Upper lobe of left lung (tissue), 6 donors: ENCODE data around the gene PLA2G2C. TPM values are rescaled to one million over a fixed set of nuclear protein-coding genes. Genes with fewer than 3 reads are reported as not detected.

Source experiments
- ATAC-seq, 2 donors: fragments of 200-7000 bp; cut with Tn5 transposase; one replicate each; pipeline ENCODE4 v1.9.1; 2022; ENCODE audit warnings: mild to moderate bottlenecking in 2 of 2, moderate library complexity in 2 of 2; ENCODE audit not compliant: low FRiP score in 2 of 2
- DNase-seq, 2 donors: peaks; one replicate each; pipeline ENCODE4 v3.0.0-alpha.2; 2019 to 2020
- H3K27ac ChIP-seq, 4 donors: fragments of 200-600 bp; sonication (generic); one replicate each; pipeline ENCODE4 v1.5.1; 2016 to 2019
- H3K27me3 ChIP-seq, 4 donors: fragments of 200-600 bp; sonication (generic); one replicate each; pipeline ENCODE4 v1.5.1; 2017 to 2019
- H3K36me3 ChIP-seq, 4 donors: fragments of 200-600 bp; sonication (generic); one replicate each; pipeline ENCODE4 v1.5.1; 2016 to 2019
- H3K4me1 ChIP-seq, 4 donors: fragments of 200-600 bp; sonication (generic); one replicate each; pipeline ENCODE4 v1.5.1; 2018 to 2019
- H3K4me3 ChIP-seq, 4 donors: fragments of 200-600 bp; sonication (generic); one replicate each; pipeline ENCODE4 v1.5.1; 2017 to 2019; ENCODE audit warnings: mild to moderate bottlenecking in 2 of 4, moderate library complexity in 1 of 4
- H3K9me3 ChIP-seq, 4 donors: fragments of 200-600 bp; sonication (generic); one replicate each; pipeline ENCODE4 v1.5.1; 2018 to 2019
- CTCF ChIP-seq, 6 experiments: fragments of 450-650 bp in 4 of 6; fragments of 200-600 bp in 2 of 6; sonication (generic) in 2 of 6; IDR thresholded peaks; one replicate each; pipeline ENCODE4 v1.5.1; 2016 to 2019; ENCODE audit warnings: antibody characterized with exemption in 6 of 6
- EP300 ChIP-seq, 4 donors: sonication (generic); formaldehyde crosslinking; IDR thresholded peaks; one replicate each; pipeline ENCODE4 v1.5.1; 2017; ENCODE audit warnings: antibody characterized with exemption in 4 of 4, control low read depth in 2 of 4
- POLR2A ChIP-seq, 4 donors: fragments of 450-650 bp; IDR thresholded peaks; one replicate each; pipeline ENCODE4 v1.5.1; 2016 to 2017; ENCODE audit warnings: antibody characterized with exemption in 4 of 4, mild to moderate bottlenecking in 2 of 4
- POLR2AphosphoS5 ChIP-seq, 2 donors: sonication (generic); formaldehyde crosslinking; IDR thresholded peaks; one replicate each; pipeline ENCODE4 v1.5.1; 2017; ENCODE audit warnings: antibody characterized with exemption in 2 of 2
- whole genome bisulfite sequencing, 2 donors: methylation state at CpG; one replicate each; pipeline ENCODE4 v1.1.5; 2017 to 2018; 5-methylcytosine and 5-hydroxymethylcytosine counted together
- total RNA-seq, 6 donors: library from RNA; depleted of rRNA in 4 of 6; stranded (reverse); fragments of >200 nt in 4 of 6; gene quantifications; one replicate each; pipeline versions ENCODE4 v1.1.0 to v1.2.1, GENCODE V29; 2016 to 2021
- donor health status: DM: no; HTN: no; CAD: no; lungs with moderate emphysema.
- donor health status: DM: no; HTN: yes; CAD: no; lungs with severe emphysema.

Gene PLA2G2C
- total RNA-seq, 6 donors from 2014 or later: 0.30 TPM; not detected in 5

DNA sequence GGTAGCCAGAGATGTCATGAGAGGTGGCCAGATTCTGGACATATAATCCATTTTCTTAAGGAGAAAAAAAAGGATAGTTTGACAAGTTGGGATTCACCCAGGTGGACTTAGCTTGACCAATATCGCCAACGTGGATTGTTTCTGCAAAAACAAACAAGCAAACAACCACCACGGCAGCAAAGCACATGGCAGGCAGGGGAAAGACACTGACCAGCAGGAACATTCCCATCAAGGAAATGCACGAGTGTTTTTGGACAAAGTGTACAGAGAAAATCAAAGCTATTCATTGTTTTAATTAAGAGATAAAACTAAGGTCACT, 9.1 kb upstream of the PLA2G2C start:
- Histone ChIP-seq H3K27me3 (no peaks in the 10 kb centered on the region), H3K36me3 (no peaks in the 10 kb centered on the region), H3K4me3 (no peak overlapping the region), H3K9me3 (no peaks in the 10 kb centered on the region), H3K4me1 (peaks cover 0 to 8% (median 3%) of the 10 kb centered on the region in 4 donors), H3K27ac (no peak overlapping the region)
- ATAC-seq (no peak), DNase-seq (no peak)
- 65 to 68% methylated on average over 4 of the region's 4 CpGs for WGBS, 2 donors
- TF ChIP-seq CTCF (IDR thresholded peaks at IDR 0.05) (peak in 1 of 6 experiments; percentile 1), POLR2AphosphoS5 (IDR thresholded peaks at IDR 0.05) (no peak), EP300 (IDR thresholded peaks at IDR 0.05) (no peak)

DNA sequence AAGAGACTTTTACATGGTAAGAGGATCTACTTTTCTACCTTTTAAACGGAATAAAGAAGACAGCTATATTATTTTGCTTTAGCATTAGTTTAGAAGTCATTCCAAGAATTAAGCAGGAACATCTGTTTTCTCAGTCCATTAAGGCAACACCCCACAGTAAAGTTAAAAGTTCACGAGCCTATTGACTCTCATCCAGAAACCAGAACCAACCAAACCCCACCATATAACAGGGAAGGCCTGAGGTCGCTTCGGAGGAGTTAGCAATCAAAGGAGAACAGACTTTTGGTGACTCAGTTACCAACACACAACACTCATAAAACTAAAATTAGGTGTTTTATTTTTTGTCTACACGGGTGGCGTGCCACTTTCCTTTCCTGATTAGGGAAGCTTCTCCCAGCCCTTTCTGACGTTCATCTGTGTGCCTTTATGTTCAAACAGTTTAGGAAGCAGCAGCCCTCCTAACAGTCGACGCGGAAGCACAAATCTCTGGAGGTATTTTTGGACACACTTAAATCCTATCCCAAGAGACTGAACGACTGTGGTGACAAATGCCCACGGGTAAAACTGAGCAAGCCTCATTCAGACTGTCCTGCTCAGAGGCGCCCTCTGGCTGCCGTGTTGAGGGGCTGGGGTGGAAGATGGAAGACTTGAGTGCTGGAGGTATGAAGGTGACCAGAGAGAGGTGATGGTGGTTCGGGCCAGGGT, 8.6 kb upstream of the PLA2G2C start:
- TF ChIP-seq POLR2A (IDR thresholded peaks at IDR 0.05) (no peak), POLR2AphosphoS5 (IDR thresholded peaks at IDR 0.05) (no peak), CTCF (IDR thresholded peaks at IDR 0.05) (peak; percentile 54 to 86 (median 76)), EP300 (IDR thresholded peaks at IDR 0.05) (no peak)
- WGBS, 2 donors: 37% methylated on average over 15 of the region's 15 CpGs
- peaks cover 0 to 8% (median 3%) of the 10 kb centered on the region in 4 donors for H3K4me1 ChIP-seq
- H3K36me3 ChIP-seq: no peaks in the 10 kb centered on the region
- DNase-seq (peak in 1 of 2 donors; percentile 62), ATAC-seq (peak; percentile 61 to 72)
- H3K9me3 ChIP-seq: no peaks in the 10 kb centered on the region
- no peak overlapping the region for H3K27ac ChIP-seq
- H3K27me3 ChIP-seq: no peaks in the 10 kb centered on the region
- no peak overlapping the region for H3K4me3 ChIP-seq

- Histone ChIP-seq H3K27me3 (no peaks in the 10 kb centered on the region), H3K36me3 (no peaks in the 10 kb centered on the region), H3K4me3 (no peak overlapping the region), H3K9me3 (no peaks in the 10 kb centered on the region), H3K4me1 (peaks cover 0 to 8% (median 3%) of the 10 kb centered on the region in 4 donors), H3K27ac (no peak overlapping the region)
- DNase-seq (no peak), ATAC-seq (no peak)
- WGBS, 2 donors: 91 to 95% methylated on average over 2 of the region's 2 CpGs
- TF ChIP-seq CTCF (IDR thresholded peaks at IDR 0.05): no peak
- no peak for TF ChIP-seq POLR2A (IDR thresholded peaks at IDR 0.05)
- no peak for TF ChIP-seq POLR2AphosphoS5 (IDR thresholded peaks at IDR 0.05)
- no peak for TF ChIP-seq EP300 (IDR thresholded peaks at IDR 0.05)
These were observed 7.9 kb upstream of the PLA2G2C start for GRCh38 chr1:20194224-20194623.

DNA sequence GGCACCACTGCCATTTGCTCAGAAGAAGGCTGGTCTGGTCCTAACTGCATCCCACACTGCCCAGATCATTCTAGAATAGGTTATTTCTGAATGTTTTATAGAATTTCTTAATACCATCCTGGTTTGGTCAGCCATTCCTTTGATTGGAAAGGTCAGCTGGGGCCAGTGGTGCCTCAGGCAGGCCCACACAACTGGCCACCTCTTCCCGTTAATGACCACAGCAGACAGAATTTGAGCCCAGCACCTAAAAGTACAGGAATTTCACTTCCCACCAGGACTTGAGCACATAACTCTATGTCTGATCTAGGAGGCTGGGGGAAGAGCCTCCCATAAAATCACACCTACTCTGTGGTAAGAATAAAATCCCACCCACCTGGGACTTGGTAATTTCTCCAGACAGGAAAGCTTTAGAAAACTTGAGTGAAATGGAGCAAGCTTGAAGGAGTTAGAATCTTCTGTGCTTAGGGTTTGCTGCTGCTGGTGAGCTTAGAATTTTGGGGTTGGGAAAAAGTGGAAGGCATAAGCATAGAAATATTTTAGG, 6.6 kb upstream of the PLA2G2C start:
- no peaks in the 10 kb centered on the region for H3K9me3 ChIP-seq
- WGBS, 2 donors: 88% methylated on average over 1 of the region's 1 CpG; no CpG with 5 or more reads in 1 of the 2 donors
- DNase-seq (no peak), ATAC-seq (no peak)
- no peaks in the 10 kb centered on the region for H3K27me3 ChIP-seq
- H3K36me3 ChIP-seq: no peaks in the 10 kb centered on the region
- H3K4me3 ChIP-seq: no peak overlapping the region
- peaks cover 3 to 10% (median 3%) of the 10 kb centered on the region in 4 donors for H3K4me1 ChIP-seq
- no peak overlapping the region for H3K27ac ChIP-seq
- TF ChIP-seq EP300 (IDR thresholded peaks at IDR 0.05) (no peak), POLR2A (IDR thresholded peaks at IDR 0.05) (no peak), POLR2AphosphoS5 (IDR thresholded peaks at IDR 0.05) (no peak), CTCF (IDR thresholded peaks at IDR 0.05) (no peak)

GRCh38 chr1:20192364-20192763, 6.0 kb upstream of the PLA2G2C start:
- no peak overlapping the region for H3K27ac ChIP-seq
- ATAC-seq: peak in 1 of 2 donors; percentile 72

More at GRCh38 chr1:20192364-20192763, 6.0 kb upstream of the PLA2G2C start:
- no peak for DNase-seq
- TF ChIP-seq CTCF (IDR thresholded peaks at IDR 0.05) (no peak), EP300 (IDR thresholded peaks at IDR 0.05) (no peak)
- Histone ChIP-seq H3K9me3 (no peaks in the 10 kb centered on the region), H3K36me3 (no peaks in the 10 kb centered on the region), H3K4me3 (no peak overlapping the region), H3K4me1 (peaks cover 3 to 15% (median 7%) of the 10 kb centered on the region in 4 donors), H3K27me3 (no peaks in the 10 kb centered on the region)
- WGBS, 2 donors: 81 to 86% methylated on average over 2 to 5 of the region's 5 CpGs
